Skeletal muscle satellite cell (primary cell): ENCODE data around the gene SNAPC2.
"Not testable (repeated sequence)": the region's sequence is repeated elsewhere in the genome, so short reads cannot be mapped to it uniquely, and the experiment has no call there.

Experiments used
- H3K27me3 ChIP-seq: 2 replicates; pipeline ENCODE4 v1.7.0; 2013; ENCODE audit warnings: low read length; ENCODE audit not compliant: control insufficient read depth, insufficient read depth
- H3K36me3 ChIP-seq: 2 replicates; pipeline ENCODE4 v1.7.0; 2013; ENCODE audit warnings: mild to moderate bottlenecking, control low read depth, low read length; ENCODE audit not compliant: insufficient read depth
- H3K4me1 ChIP-seq: 2 replicates; pipeline ENCODE4 v1.7.0; 2013; ENCODE audit warnings: low read length; ENCODE audit not compliant: control insufficient read depth, insufficient read depth
- H3K4me2 ChIP-seq: 2 replicates; pipeline ENCODE4 v1.7.0; 2013; ENCODE audit warnings: mild to moderate bottlenecking, low read length
- H3K4me3 ChIP-seq: 2 replicates; pipeline ENCODE4 v1.7.0; 2013; ENCODE audit warnings: low read length
- H3K9ac ChIP-seq: 2 replicates; pipeline ENCODE4 v1.7.0; 2013; ENCODE audit warnings: mild to moderate bottlenecking, low read depth, low read length, moderate library complexity
- H3K9me3 ChIP-seq: replicated peaks from 2 replicates; pipeline ENCODE4 v1.7.0; 2013; ENCODE audit warnings: mild to moderate bottlenecking, control low read depth, low read length

Gene SNAPC2

GRCh38 chr19:7879111-7879807 lies 40.9 kb upstream of the SNAPC2 start:
- H3K4me3 ChIP-seq: no peak overlapping the region

GRCh38 chr19:7879836-7880235 lies 40.3 kb upstream of the SNAPC2 start:
- H3K27me3 ChIP-seq: peaks cover 5% of the 10 kb centered on the region
- H3K4me3 ChIP-seq: no peak overlapping the region
- H3K9me3 ChIP-seq: no peaks in the 10 kb centered on the region
- H3K4me2 ChIP-seq: no peak overlapping the region
- no peaks in the 10 kb centered on the region for H3K36me3 ChIP-seq
- peaks cover 4% of the 10 kb centered on the region for H3K4me1 ChIP-seq
- no peak overlapping the region for H3K9ac ChIP-seq

More at GRCh38 chr19:7879111-7879807, 40.9 kb upstream of the SNAPC2 start:
- H3K4me2 ChIP-seq: no peak overlapping the region
- peaks cover 4% of the 10 kb centered on the region for H3K4me1 ChIP-seq
- H3K9ac ChIP-seq: no peak overlapping the region
- no peaks in the 10 kb centered on the region for H3K9me3 ChIP-seq
- peaks cover 10% of the 10 kb centered on the region for H3K27me3 ChIP-seq
- no peaks in the 10 kb centered on the region for H3K36me3 ChIP-seq

GRCh38 chr19:7881910-7882309 lies 38.2 kb upstream of the SNAPC2 start:
- no peak overlapping the region for H3K4me2 ChIP-seq
- H3K9me3 ChIP-seq: no peaks in the 10 kb centered on the region
- peaks cover 4% of the 10 kb centered on the region for H3K4me1 ChIP-seq
- H3K27me3 ChIP-seq: no peaks in the 10 kb centered on the region
- H3K9ac ChIP-seq: no peak overlapping the region
- H3K4me3 ChIP-seq: no peak overlapping the region
- H3K36me3 ChIP-seq: no peaks in the 10 kb centered on the region

- Histone ChIP-seq H3K36me3 (no peaks in the 10 kb centered on the region), H3K9me3 (no peaks in the 10 kb centered on the region), H3K27me3 (no peaks in the 10 kb centered on the region)
Measured at GRCh38 chr19:7883105-7883504, 37.0 kb upstream of the SNAPC2 start.

GRCh38 chr19:7883796-7884570 lies 36.2 kb upstream of the SNAPC2 start:
- Histone ChIP-seq H3K4me2 (no peak overlapping the region), H3K4me3 (no peak overlapping the region), H3K36me3 (no peaks in the 10 kb centered on the region), H3K9me3 (no peaks in the 10 kb centered on the region), H3K4me1 (peaks cover 9% of the 10 kb centered on the region), H3K9ac (no peak overlapping the region), H3K27me3 (no peaks in the 10 kb centered on the region)

More at GRCh38 chr19:7883105-7883504, 37.0 kb upstream of the SNAPC2 start:
- no peak overlapping the region for H3K4me2 ChIP-seq
- H3K9ac ChIP-seq: no peak overlapping the region
- peaks cover under 1% of the 10 kb centered on the region for H3K4me1 ChIP-seq
- H3K4me3 ChIP-seq: no peak overlapping the region

DNA sequence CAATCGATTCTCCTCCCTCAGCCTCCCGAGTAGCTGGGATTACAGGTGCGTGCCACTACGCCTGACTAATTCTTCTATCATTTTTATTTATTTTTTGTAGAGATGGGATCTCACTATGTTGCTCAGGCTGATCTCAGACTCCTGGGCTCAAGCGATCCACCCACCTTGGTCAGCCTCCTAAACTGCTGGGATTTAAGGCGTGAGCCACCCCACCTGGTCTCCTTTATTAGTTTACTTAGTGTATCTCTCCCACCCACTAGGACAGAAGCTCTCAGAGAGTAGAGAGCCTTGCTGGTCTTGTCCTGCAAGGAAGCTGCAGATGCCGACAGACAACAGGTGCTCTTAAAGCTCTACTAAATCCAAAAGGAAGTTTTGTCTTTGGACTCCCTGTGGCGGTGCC lies 34.3 kb upstream of the SNAPC2 start:
- no peaks in the 10 kb centered on the region for H3K27me3 ChIP-seq
- no peak overlapping the region for H3K9ac ChIP-seq

GRCh38 chr19:7887408-7888144 lies 32.6 kb upstream of the SNAPC2 start:
- Histone ChIP-seq H3K9me3 (no peaks in the 10 kb centered on the region), H3K4me2 (peak overlapping the region; percentile 94), H3K4me3 (no peak overlapping the region), H3K27me3 (no peaks in the 10 kb centered on the region), H3K4me1 (peaks cover 15% of the 10 kb centered on the region), H3K36me3 (no peaks in the 10 kb centered on the region), H3K9ac (no peak overlapping the region)

More for the DNA sequence above, 34.3 kb upstream of the SNAPC2 start:
- Histone ChIP-seq H3K4me2 (no peak overlapping the region), H3K9me3 (no peaks in the 10 kb centered on the region), H3K4me1 (peaks cover 10% of the 10 kb centered on the region), H3K4me3 (no peak overlapping the region), H3K36me3 (no peaks in the 10 kb centered on the region)

DNA sequence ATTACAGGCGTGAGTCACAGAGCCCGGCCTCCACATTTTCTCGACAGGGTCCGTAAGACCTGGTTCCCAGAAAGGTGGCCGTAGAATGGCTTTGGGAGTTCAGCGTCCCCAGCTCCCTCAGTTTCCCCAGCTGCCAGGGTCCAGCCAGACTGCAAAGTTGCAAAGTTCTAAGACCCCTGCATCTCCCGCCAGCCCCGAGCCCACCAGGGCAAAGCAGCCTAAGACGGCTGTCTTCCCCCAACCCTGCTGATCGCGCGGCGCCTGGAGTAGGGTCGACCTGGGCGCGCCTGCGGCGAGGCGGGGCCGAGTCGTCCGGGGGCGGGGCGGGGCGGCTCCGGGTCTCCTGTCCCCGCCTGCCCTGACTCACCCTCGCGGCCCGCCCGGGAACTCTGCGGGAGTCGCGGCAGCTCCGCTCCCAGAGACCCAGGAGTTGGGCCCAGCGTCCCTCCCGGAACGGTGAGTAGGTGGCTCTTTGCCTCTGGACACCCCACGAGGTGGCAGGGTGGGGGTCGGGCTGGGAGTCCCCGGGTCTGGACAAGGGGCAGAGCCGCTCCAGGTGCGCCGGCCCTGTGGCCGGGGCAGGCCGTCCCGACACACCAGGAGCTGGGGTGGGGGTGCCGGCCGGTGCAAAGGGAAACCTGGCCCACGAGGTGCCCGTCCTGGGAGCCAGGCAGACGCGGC lies 31.9 kb upstream of the SNAPC2 start, which contains the start of gene LRRC8E:
TSS of gene LRRC8E (plus strand) at position 366 of the 681 bp plus-strand sequence. CDS start 7,094 bp downstream, outside the sequence.
- peak within 1 kb of the TSS; percentile 94 for H3K4me2 ChIP-seq

DNA sequence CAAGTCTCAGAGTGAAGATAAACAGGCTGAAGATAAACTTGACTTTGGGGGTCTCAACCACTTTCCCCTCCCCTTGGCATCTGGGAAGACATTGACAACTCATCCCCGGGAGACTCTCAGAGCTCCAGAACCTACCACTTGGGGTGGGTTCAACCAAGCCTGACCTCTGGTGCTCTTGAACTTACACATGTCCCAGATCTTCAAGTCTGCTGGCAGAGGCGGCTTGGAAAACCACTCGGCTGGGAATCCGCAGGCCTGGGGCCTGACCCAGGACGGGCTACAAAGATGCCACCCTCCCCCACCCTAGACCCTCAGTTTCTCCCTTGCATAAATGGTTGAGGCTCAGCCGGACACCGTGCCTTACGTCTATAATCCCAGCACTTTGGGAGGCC lies 31.3 kb upstream of the SNAPC2 start:
- Histone ChIP-seq H3K9me3 (no peaks in the 10 kb centered on the region), H3K4me2 (peak overlapping the region; percentile 94), H3K4me3 (peak overlapping the region; percentile 80), H3K36me3 (no peaks in the 10 kb centered on the region), H3K4me1 (peaks cover 15% of the 10 kb centered on the region), H3K9ac (peak overlapping the region; percentile 87), H3K27me3 (no peaks in the 10 kb centered on the region)

More for the DNA sequence above, 31.9 kb upstream of the SNAPC2 start, which contains the start of gene LRRC8E:
- Histone ChIP-seq H3K4me1 (peaks cover 15% of the 10 kb centered on the region), H3K9ac (peak within 1 kb of the TSS; percentile 87), H3K4me3 (peak within 1 kb of the TSS; percentile 80), H3K36me3 (no peaks in the 10 kb centered on the region), H3K9me3 (no peaks in the 10 kb centered on the region), H3K27me3 (no peaks in the 10 kb centered on the region)

DNA sequence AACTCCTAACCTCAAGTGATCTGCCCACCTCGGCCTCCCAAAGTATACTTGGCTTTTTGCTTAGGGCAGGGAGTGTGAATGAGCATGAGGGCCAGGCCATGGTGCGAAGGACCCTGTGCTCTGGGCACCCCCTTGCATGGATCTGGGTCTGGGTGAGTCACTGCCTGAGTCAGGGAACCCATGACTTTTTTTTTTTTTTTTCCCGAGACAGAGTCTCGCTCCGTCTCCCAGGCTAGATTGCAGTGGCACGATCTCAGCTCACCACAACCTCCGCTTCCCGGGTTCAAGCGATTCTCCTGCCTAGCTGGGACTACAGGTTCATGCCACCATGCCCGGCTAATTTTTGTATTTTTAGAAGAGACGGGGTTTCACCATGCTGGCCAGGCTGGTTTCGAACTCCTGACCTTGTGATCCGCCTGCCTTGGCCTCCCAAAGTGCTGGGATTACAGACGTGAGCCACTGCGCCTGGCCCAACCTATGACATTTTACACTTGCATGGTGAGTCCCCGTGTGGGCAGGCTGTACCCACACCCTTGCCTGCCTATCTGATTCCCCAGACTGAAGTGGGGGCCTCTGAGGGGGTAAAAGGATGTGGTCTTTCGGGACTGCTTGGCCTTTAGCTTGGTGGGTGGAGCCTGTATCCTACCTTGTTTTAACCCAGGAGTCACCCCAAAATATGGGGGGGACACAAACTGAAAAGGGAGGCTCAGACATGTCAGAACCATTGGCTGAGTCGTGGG lies 26.6 kb upstream of the SNAPC2 start:
- not testable (repeated sequence) for H3K4me2 ChIP-seq, H3K9ac ChIP-seq, H3K36me3 ChIP-seq, H3K27me3 ChIP-seq, H3K9me3 ChIP-seq, H3K4me3 ChIP-seq
- H3K4me1 ChIP-seq: peaks cover 18% of the 10 kb centered on the region
